ELF-1 (cell line): ENCODE results near the gene ATP9A.

Experiments used
- DNase-seq: peaks from one replicate; pipeline ENCODE4 v3.0.0-alpha.2; 2016; ENCODE audit warnings: low read depth, low spot score

Gene ATP9A

GRCh38 chr20:51631011-51631950 is 136.9 kb downstream of the ATP9A start:
- no peak for DNase-seq

- no peak for DNase-seq
Measured at GRCh38 chr20:51629399-51630058, 138.7 kb downstream of the ATP9A start.

DNA sequence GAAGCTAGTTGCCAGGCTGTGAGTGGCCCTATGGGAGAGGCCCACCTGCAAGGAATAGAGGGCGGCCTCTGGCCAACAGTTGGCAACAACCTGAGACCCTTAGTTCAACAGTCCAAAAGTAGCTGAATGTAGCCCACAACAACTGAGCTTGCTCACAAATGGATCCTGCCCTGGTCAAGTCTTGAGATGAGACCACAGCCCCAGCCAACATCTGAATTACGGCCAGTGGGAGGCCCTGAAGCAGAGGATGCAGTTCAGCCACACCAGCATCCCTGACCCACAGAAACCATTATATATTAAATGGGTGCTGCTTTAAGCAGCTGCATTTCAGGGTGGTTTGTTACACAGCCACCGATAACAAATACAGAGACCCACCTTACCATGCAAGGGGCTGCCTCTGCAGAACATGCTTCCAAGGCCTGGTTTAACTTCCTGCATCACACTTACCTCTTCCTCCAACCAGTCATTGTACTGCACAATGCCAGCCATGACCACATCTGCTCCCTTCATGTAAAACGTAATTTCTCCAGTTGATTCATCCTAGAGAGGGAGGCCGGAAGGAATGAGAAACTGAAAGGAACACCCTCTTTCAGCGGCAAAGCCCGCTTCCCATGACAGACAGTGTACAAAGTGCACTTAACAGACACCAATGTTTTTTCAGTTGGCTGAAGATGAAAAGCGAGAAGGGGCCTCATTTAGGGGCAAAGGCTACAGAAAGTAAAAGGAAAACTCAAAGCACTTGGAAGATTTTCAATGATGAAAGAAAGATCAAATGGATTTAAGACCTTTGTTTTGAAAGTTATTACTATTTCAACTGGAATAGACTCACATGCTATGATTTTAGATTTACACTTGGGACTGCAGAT is 139.4 kb downstream of the ATP9A start:
- DNase-seq, result no peak

DNA sequence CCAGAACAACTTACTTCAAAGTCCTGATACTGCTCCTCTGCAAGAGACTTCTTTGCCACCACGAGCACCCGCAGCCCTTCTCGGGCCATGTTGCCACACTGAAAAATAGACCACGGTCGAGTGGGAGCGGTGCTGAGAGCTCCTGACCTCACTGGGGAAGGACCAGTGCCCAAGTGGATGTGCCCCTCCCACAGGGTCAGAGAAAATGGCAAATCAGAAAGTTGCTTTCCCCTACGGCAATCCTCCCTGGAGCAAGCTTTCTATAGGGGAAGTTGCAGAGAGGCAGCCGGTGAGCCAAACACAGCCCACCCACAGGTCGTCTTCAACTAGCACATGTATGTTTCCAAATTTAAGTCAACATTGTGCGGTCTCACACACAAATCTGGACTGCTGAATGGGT is 140.6 kb downstream of the ATP9A start:
- no peak for DNase-seq

DNA sequence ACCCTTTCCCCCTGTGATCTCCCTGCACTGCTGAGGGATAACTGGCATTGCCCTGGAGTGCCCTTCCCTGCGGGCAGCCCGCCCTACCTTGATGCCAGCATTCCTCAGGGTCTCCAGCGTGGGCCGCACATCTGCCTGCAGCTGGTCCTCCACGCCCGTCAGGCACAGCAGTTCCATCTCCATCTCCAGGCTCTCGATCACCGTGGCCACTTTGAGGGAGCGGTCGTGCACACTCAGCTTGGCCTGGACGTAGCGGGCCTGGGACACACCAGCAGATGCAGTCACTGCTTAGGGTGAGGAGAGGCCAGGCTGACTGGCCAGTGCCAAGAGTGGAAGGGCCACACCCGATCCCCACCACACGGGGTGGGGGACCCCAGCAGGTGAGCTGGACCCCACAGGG is 143.1 kb downstream of the ATP9A start:
- DNase-seq, result no peak

- DNase-seq, result peak; percentile 92
Measured at GRCh38 chr20:51624157-51624731, 143.9 kb downstream of the ATP9A start.

DNA sequence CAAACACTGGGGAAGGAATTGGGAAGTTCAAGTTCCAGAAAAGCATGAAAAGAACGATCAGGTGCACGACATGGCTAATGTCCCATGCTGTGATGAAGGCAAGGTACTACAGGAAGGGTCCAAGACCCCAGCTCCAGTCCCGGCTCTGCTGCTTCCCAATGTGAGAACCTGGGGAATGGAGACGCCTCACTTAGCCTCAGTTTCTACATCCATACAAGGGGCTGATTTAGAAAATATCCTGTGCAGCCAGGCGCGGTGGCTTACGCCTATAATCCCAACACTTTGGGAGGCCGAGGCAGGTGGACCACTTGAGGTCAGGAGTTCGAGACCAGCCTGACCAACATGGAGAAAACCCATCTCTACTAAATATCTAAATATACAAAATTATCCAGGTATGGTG is 144.9 kb downstream of the ATP9A start:
- DNase-seq, result no peak

DNA sequence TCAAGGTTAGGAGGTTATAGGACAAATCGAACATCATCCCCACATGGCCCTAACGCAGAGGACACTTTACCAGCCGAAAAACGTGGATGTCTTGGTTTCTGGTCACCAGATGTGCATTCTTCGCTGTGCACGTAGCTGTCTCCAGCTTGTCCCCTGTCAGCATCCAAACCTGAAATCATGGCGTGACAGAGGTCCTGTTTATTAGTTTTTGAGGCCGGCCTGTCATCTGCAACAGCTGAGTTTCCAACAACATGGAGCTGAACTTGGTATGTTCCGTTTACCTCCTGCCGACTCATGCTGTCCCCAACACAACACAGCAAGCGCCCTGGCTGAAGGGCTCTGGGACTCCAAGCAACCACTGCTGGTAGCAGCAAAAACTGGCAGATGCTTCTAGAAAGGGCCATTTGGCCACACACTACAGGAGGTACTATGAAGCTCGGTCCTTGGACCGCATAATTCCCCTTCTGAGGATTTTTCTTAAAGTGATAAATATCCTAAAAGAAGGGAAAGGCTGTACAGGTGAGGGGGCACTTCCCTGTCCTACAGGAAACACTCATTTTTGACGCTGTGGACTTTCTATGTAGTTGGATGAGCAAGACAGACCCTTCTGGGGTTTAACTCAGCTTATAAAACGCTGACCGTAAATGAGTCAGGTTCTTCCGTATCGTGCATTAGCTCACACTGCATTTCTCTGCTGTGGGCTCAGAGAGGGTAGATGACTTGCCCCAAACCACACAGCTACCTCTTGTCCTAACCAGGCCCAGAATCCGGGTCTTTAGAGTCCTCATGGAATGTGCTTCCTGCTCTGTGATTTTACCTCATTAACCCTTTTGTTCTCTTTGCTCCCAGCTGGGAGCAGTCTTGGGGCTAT is 146.0 kb downstream of the ATP9A start:
- no peak for DNase-seq

GRCh38 chr20:51620432-51620831 is 147.8 kb downstream of the ATP9A start:
- DNase-seq, result no peak

- DNase-seq, result no peak
Measured at GRCh38 chr20:51616060-51616459, 152.1 kb downstream of the ATP9A start.

- no peak for DNase-seq
Measured at GRCh38 chr20:51614687-51615086, 153.5 kb downstream of the ATP9A start.

DNA sequence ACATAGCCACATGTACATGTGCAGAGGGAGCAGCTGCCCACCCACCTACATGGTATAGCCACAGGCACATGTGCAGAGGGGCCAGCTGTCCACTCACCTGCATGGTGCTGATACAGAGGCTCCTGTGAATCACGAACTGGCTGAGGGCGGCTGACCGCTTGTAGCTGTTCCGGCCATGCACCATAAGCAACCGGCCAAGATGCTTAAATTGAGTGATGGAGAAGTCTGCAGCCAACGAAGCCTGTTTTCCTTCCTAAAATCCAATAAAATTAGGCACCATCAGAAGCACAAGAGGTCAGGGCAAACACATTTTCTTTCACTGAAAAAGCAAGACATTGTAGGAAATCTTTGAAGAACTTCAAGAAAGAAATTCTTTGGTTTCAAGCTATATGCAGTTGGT is 154.6 kb downstream of the ATP9A start:
- no peak for DNase-seq

GRCh38 chr20:51612896-51613295 is 155.3 kb downstream of the ATP9A start:
- DNase-seq, result no peak

DNA sequence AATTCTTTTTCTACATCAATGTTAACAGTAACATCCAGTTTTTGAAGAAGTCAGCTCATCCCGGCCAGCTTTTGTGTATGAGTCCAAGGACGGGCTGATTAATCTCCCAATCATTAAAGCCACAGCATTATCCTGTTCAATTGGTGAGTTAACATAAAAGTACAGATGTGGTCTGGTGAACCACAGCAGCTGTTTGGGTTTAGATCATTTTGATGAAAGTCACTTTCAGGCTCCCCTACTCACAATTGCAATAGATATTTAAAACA is 156.6 kb downstream of the ATP9A start:
- DNase-seq, result no peak

GRCh38 chr20:51610761-51611624 is 157.2 kb downstream of the ATP9A start:
- DNase-seq, result no peak

DNA sequence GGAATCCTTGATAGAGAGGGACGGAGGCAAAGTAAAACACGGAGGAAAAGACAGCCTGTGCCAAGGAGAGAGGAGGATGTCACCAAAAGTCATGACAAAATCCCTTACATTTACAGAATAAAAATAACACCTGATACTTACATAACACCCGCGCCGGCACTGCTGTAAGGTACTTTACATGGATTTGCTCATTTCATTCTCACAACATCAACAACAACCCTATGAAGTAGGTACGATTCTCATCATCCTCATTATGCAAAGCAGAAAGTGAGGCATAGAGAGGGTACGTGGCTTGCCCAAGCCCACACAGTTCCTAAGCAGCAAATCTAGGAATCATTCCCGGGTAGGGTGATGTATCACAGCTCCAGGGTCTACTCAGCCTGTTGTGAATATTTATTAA is 158.1 kb downstream of the ATP9A start:
- no peak for DNase-seq

GRCh38 chr20:51609251-51609650 is 158.9 kb downstream of the ATP9A start:
- DNase-seq, result no peak

DNA sequence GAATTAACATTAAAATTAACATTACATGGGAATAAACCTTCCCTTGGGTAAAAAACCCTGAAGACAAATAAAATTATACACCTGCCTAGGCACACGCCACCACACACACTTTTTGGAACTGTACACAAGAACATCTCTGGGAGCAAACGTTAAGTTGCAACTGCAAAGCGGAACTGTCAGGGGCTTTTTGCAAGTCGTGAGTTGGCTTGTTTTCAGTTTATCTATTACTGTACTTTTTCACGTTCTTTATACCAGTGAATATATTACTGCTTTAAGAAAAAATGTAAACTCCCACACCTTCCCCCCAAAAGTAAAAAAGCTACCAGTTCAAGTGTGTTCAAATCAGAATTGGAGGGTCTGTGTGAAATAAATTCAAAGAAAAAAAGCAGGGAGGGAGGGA is 160.1 kb downstream of the ATP9A start:
- DNase-seq, result no peak

- no peak for DNase-seq
Measured at GRCh38 chr20:51607170-51607569, 161.0 kb downstream of the ATP9A start.

DNA sequence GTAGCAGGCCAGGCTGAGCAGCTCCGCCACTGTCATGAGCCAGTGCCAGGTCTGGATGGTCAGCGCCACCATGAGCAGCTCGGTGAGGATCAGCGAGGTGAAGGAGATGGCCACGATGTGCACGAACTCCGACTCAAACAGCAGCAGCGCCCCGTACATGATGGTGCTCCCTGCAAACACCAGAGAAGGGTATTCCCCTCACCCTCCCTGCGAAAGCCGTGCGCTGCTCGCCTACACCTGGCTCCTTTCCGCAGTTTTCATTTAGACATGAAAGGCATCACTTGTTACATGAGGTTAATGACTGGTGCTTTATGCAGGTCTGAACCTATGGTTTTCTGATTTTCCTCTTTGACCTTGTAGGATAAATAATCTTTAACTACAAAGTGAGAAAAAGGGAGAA is 163.3 kb downstream of the ATP9A start:
- no peak for DNase-seq
